Measurements from ENCODE around the gene INPP5A. TPM values are rescaled to one million over a fixed set of nuclear protein-coding genes. Genes with fewer than 3 reads are reported as not detected.

The INPP5A gene
- total RNA-seq, 1 donor, result 36.8 TPM

DNA sequence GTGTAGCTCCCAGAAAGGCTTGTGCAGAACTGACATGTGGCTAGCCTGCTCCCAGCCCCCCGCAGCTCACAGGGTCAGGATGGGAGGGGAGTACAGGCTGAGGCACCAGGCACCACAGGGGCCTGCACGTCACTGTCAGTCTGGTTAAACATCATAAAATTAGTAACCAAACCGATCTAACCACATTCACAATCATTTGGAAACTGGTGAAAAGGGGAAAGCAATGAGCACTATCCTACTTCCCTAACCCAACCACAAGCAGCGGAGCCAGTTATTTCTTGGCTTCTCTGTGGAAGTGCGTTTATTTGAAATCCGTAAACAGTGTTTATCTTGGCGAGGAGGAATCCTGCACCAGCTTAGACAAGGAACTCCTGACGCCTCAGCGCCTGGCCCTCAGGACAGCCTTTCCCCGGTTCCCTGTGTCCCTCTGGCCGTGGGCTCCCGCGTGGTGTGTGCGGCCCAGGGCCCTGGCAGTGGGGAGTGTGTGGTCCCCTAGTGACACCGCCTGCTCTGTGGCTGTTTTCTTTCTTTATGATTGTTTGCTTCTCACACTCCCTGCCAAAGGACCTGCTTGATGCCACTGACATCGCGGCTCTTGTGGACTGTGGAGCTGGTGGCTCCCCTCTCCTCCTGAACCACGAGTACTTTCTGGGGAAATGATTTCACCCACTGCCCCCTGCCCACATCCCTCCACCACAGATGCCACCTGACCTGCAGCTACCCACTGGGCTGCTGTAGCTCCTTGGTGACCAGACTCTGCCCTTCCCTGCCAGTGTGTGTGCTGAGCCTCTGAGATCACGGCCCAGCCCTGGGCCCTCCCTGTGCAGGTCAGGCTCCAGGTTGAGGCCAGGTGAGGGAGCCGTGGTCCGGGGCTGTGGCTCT is 38.0 kb downstream of the INPP5A start:
- H3K4me3 ChIP-seq (ENCODE audit: low read depth, low read length), result no peak overlapping the region
- TF ChIP-seq, protein P1, sequence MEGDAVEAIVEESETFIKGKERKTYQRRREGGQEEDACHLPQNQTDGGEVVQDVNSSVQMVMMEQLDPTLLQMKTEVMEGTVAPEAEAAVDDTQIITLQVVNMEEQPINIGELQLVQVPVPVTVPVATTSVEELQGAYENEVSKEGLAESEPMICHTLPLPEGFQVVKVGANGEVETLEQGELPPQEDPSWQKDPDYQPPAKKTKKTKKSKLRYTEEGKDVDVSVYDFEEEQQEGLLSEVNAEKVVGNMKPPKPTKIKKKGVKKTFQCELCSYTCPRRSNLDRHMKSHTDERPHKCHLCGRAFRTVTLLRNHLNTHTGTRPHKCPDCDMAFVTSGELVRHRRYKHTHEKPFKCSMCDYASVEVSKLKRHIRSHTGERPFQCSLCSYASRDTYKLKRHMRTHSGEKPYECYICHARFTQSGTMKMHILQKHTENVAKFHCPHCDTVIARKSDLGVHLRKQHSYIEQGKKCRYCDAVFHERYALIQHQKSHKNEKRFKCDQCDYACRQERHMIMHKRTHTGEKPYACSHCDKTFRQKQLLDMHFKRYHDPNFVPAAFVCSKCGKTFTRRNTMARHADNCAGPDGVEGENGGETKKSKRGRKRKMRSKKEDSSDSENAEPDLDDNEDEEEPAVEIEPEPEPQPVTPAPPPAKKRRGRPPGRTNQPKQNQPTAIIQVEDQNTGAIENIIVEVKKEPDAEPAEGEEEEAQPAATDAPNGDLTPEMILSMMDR (IDR thresholded peaks at IDR 0.05; ENCODE audit: insufficient read depth, low read length), result no peak
- DNase-seq (ENCODE audit: low read depth), result peak; percentile 91

GRCh38 chr10:132576671-132577349 is 39.2 kb downstream of the INPP5A start:
- TF ChIP-seq, protein P1 (IDR thresholded peaks at IDR 0.05; ENCODE audit: insufficient read depth, low read length), result no peak
- H3K4me3 ChIP-seq (ENCODE audit: low read depth, low read length), result no peak overlapping the region
- DNase-seq (ENCODE audit: low read depth), result no peak

GRCh38 chr10:132577350-132578003 is 39.9 kb downstream of the INPP5A start:
- no peak for DNase-seq (ENCODE audit: low read depth)
- no peak overlapping the region for H3K4me3 ChIP-seq (ENCODE audit: low read depth, low read length)
- TF ChIP-seq, protein P1 (IDR thresholded peaks at IDR 0.05; ENCODE audit: insufficient read depth, low read length), result no peak

DNA sequence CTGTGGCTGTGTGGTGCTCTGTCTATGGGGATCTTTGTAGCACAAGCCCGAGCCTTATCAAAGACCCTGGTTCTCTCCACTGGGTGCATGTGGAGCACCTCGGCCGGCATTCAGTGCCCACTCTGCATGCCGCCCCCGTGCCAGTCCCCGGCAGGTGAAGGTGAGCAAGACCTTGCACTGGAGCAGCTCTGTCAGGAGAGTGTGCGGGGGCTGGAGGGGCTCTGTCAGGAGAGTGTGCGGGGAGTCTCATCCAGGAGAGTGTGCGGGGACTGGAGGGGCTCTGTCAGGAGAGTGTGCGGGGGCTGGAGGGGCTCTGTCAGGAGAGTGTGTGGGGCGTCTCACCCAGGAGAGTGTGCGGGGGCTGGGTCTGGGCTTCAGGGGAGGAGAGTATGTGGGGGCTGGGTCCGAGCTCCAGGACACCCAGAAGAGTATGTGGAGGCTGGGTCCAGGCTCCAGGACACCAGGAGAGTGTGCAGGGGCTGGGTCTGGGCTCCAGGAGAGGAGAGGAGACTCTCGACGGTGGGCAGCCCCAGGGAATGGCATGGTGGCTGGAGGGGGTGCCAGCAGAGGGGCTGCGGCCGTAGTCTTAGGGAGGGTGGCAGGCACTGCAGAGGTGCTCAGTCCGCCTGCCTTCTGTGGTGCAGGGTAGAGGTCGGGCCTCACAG is 40.8 kb downstream of the INPP5A start:
- no peak for DNase-seq (ENCODE audit: low read depth)
- no peak overlapping the region for H3K4me3 ChIP-seq (ENCODE audit: low read depth, low read length)
- TF ChIP-seq, protein P1 (IDR thresholded peaks at IDR 0.05; ENCODE audit: insufficient read depth, low read length), result no peak

DNA sequence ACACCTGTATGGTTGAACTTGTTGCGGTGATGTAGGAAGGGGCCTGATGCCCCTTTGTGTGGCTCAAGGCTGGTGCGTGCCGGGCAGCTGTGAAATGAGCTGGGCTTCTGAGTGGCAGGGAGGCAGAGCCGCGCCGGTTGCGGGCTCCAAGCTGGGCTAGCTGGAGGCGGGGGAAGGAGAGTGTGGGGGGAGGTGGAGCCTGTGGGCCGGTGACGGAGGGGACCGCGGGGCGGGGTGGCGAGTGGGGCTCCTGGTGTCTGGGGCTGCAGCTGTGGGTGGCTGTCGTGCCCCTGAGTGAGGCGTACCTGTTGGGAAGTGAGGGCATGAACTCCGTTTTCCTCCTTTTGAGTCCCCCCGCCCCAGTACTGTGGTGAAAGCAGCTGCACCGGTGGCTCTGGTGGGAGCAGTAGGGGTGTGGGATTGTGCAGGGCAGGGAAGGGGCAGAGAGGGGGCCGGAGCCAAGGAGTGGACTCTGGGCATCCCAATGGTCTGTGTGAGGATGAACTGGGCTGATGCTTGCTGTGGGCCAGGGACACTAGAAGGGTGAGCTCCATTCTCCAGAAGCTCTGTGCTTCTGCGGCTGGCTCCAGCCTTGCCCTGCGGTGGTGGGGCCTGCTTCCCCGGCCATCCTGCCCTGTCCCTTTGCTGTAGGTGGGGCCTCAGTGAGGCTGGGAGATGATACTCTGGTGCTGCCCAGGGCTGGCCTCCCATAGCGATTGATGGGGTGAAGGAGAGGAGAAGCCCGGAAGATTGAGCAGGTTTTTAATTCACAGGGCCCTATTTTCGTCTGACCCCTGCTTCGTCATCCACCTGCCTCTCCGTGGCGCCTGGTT is 41.7 kb downstream of the INPP5A start:
- DNase-seq (ENCODE audit: low read depth), result no peak
- H3K4me3 ChIP-seq (ENCODE audit: low read depth, low read length), result no peak overlapping the region
- TF ChIP-seq, protein P1 (IDR thresholded peaks at IDR 0.05; ENCODE audit: insufficient read depth, low read length), result no peak

GRCh38 chr10:132580143-132580542 is 42.6 kb downstream of the INPP5A start:
- H3K4me3 ChIP-seq (ENCODE audit: low read depth, low read length), result no peak overlapping the region
- TF ChIP-seq, protein P1 (IDR thresholded peaks at IDR 0.05; ENCODE audit: insufficient read depth, low read length), result no peak
- no peak for DNase-seq (ENCODE audit: low read depth)

Data from fibroblast of the aortic adventitia (primary cell).